ENCODE data around the gene TMEM150B.

DNA sequence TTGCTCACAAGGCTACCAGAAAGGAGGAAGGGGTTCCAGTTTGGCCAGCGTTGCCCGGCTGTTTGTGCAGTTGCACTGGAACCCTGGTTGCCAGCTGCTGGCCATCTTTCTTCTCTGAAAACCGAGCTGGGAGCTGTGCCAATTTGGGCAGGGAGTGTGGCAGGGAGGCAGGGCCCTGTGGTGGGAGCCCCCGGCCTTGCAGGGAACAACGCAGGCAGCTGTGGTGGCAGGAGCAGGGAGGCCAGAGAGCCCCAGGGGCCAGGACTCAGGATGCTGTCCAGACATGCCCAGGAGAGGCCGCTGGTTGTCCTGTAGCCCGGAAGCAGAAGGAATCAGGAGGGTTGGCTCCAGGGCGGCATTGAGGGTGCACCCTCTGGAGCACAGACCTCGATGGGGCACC lies 19.3 kb upstream of the TMEM150B start:
- no peak for TF ChIP-seq POLR2A (IDR thresholded peaks at IDR 0.05)
- TF ChIP-seq, protein P1, sequence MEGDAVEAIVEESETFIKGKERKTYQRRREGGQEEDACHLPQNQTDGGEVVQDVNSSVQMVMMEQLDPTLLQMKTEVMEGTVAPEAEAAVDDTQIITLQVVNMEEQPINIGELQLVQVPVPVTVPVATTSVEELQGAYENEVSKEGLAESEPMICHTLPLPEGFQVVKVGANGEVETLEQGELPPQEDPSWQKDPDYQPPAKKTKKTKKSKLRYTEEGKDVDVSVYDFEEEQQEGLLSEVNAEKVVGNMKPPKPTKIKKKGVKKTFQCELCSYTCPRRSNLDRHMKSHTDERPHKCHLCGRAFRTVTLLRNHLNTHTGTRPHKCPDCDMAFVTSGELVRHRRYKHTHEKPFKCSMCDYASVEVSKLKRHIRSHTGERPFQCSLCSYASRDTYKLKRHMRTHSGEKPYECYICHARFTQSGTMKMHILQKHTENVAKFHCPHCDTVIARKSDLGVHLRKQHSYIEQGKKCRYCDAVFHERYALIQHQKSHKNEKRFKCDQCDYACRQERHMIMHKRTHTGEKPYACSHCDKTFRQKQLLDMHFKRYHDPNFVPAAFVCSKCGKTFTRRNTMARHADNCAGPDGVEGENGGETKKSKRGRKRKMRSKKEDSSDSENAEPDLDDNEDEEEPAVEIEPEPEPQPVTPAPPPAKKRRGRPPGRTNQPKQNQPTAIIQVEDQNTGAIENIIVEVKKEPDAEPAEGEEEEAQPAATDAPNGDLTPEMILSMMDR (IDR thresholded peaks at IDR 0.05) = no peak

All from adrenal gland (tissue), 5 donors.